Activated T-cell treated with anti-CD3 and anti-CD28 coated beads, Interleukin-2, amount 50 U/mL, for 48 hours (primary cell): ENCODE results near the gene CTSG.
"Not testable (repeated sequence)": the region's sequence is repeated elsewhere in the genome, so short reads cannot be mapped to it uniquely, and the experiment has no call there.

ENCODE experiments used
- DNase-seq, 2 experiments: peaks; one replicate each; pipeline ENCODE4 v3.0.0-alpha.2; 2020

Gene CTSG

GRCh38 chr14:24535737-24536136 lies 40.3 kb downstream of the CTSG start:
- no peak for DNase-seq

GRCh38 chr14:24534286-24534685 lies 41.8 kb downstream of the CTSG start:
- DNase-seq = no peak

GRCh38 chr14:24525877-24526620 lies 50.0 kb downstream of the CTSG start:
- not testable (repeated sequence) for DNase-seq
